Nephron (organoid): ENCODE results near the gene CCDC85B.
A peak's percentile ranks its signal among the peaks of the same experiment; 100 is the strongest.

Experiments used
- H3K27ac Mint-ChIP-seq, 3 experiments: 2 replicates each; pipeline ENCODE4 v1.8.0; 2020; ENCODE audit warnings: mixed read lengths in 3 of 3, mild to moderate bottlenecking in 2 of 3, moderate library complexity in 1 of 3
- H3K27me3 Mint-ChIP-seq: 2 replicates; pipeline ENCODE4 v1.8.0; 2021; ENCODE audit warnings: low read depth, mild to moderate bottlenecking, moderate library complexity, mixed read lengths
- H3K36me3 Mint-ChIP-seq: 2 replicates; pipeline ENCODE4 v1.8.0; 2020; ENCODE audit warnings: low read depth, mixed read lengths
- H3K4me1 Mint-ChIP-seq: 2 replicates; pipeline ENCODE4 v1.8.0; 2020; ENCODE audit warnings: mixed read lengths
- H3K4me3 Mint-ChIP-seq, 3 experiments: 2 replicates each; pipeline ENCODE4 v1.8.0; 2020; ENCODE audit warnings: mild to moderate bottlenecking in 3 of 3, mixed read lengths in 3 of 3, moderate library complexity in 2 of 3
- H3K9me3 Mint-ChIP-seq: 2 replicates; pipeline ENCODE4 v1.8.0; 2020; ENCODE audit warnings: mixed read lengths
- TF ChIP-seq, protein P1 (sequence below), 3 experiments: fragments of 200-600 bp; sonication (generic); IDR thresholded peaks; one replicate each; pipeline ENCODE4 v1.5.0; 2021; ENCODE audit warnings: antibody characterized with exemption in 3 of 3; ENCODE audit not compliant: unreplicated experiment in 3 of 3

The CCDC85B gene

DNA sequence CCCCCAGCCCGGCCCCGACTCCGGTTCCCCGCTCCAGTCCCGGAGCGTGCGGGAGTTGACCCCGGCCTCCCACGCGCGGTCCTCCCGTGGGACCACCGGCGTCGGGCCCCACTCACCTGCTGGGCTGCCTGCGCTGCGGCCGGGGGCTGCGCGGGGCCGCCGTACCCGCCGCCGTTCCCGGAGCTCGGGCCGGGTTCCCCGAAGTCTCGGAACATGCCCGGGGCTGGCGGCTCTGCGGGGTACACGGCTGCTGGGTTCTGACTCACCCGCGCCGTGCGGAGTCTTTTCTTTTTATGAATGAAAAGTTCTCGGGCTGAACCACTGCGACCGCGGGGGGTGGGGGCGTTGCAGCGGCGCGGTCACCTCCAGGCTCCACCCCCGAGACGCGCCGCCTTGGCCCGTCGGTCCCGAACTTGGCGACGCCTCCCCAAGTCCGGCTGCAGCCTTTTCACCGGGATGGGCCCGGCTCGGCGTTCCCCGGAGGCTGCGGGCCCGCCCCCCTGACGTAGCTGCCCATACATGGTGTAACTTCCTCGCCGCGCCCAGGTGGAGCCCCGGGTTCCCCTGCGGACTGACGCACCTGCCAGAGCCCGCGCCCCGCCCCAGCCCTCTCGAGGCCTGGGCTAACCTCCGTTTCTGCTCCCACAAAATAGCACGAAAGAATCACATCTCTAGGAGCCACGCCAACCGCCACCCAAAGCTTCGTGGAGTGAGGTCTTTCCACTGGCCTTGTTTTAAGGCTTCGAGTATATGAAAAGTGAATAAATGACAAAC, 9.8 kb downstream of the CCDC85B start, which contains the start of gene FOSL1:
Gene FOSL1 (minus strand): TSS at position 264 of the 774 bp plus-strand sequence. CDS start 49 bp downstream, at position 215.
- peak within 1 kb of the TSS; percentile 71 to 75 (median 74) for H3K4me3 Mint-ChIP-seq
- peaks cover 93% of the 10 kb centered on the region for H3K27me3 Mint-ChIP-seq
- H3K4me1 Mint-ChIP-seq = peaks cover 8% of the 10 kb centered on the region
- H3K27ac Mint-ChIP-seq = no peak within 1 kb of the TSS
- H3K36me3 Mint-ChIP-seq = no peaks in the 10 kb centered on the region
- H3K9me3 Mint-ChIP-seq = no peaks in the 10 kb centered on the region
- TF ChIP-seq, protein P1, sequence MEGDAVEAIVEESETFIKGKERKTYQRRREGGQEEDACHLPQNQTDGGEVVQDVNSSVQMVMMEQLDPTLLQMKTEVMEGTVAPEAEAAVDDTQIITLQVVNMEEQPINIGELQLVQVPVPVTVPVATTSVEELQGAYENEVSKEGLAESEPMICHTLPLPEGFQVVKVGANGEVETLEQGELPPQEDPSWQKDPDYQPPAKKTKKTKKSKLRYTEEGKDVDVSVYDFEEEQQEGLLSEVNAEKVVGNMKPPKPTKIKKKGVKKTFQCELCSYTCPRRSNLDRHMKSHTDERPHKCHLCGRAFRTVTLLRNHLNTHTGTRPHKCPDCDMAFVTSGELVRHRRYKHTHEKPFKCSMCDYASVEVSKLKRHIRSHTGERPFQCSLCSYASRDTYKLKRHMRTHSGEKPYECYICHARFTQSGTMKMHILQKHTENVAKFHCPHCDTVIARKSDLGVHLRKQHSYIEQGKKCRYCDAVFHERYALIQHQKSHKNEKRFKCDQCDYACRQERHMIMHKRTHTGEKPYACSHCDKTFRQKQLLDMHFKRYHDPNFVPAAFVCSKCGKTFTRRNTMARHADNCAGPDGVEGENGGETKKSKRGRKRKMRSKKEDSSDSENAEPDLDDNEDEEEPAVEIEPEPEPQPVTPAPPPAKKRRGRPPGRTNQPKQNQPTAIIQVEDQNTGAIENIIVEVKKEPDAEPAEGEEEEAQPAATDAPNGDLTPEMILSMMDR (IDR thresholded peaks at IDR 0.05; ENCODE audit: unreplicated experiment in 3 of 3) = no peak

DNA sequence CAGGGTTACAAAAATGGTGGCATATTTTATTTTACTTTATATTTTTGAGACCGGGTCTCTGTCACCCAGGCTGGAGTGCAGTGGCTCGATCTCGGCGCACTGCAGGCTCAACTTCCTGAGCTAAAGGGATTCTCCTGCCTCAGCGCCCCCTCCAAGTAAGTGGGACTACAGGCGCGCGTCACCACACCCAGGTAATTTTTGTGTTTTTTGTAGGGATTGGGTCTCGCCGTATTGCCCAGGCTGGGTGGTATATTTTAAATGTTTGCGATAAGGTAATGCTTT, 10.4 kb downstream of the CCDC85B start:
- H3K4me3 Mint-ChIP-seq = peak overlapping the region; percentile 71 to 75 (median 74)
- no peaks in the 10 kb centered on the region for H3K9me3 Mint-ChIP-seq

DNA sequence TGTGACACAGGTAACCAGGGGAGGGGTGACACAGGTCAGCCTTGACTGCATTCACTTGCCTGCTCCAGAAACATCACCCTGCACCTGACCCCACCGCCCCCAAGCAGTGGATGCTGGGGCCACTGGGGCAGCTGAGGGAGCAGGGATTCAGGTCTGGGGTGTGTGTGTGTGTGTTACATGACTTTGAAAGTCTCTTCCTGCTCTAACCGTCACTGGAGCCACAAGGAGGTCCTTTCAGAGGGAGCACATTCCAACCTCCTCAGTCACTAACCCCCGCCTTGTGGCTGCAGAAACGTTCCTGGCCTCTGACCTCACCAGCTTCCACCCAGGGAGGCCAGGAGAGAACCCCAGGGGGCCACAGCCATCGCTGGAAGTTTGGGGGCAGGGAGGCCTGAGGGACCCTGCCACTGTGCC, 12.6 kb downstream of the CCDC85B start:
- H3K27me3 Mint-ChIP-seq = peaks cover 85% of the 10 kb centered on the region
- H3K4me3 Mint-ChIP-seq = no peak overlapping the region
- H3K4me1 Mint-ChIP-seq = peaks cover 8% of the 10 kb centered on the region
- H3K27ac Mint-ChIP-seq = no peak overlapping the region
- TF ChIP-seq, protein P1 (IDR thresholded peaks at IDR 0.05; ENCODE audit: unreplicated experiment in 3 of 3) = no peak
- no peaks in the 10 kb centered on the region for H3K9me3 Mint-ChIP-seq
- H3K36me3 Mint-ChIP-seq = no peaks in the 10 kb centered on the region

More for the DNA sequence above, 10.4 kb downstream of the CCDC85B start:
- H3K27ac Mint-ChIP-seq = no peak overlapping the region
- peaks cover 91% of the 10 kb centered on the region for H3K27me3 Mint-ChIP-seq
- TF ChIP-seq, protein P1 (IDR thresholded peaks at IDR 0.05; ENCODE audit: unreplicated experiment in 3 of 3) = no peak
- H3K4me1 Mint-ChIP-seq = peaks cover 8% of the 10 kb centered on the region
- H3K36me3 Mint-ChIP-seq = no peaks in the 10 kb centered on the region

DNA sequence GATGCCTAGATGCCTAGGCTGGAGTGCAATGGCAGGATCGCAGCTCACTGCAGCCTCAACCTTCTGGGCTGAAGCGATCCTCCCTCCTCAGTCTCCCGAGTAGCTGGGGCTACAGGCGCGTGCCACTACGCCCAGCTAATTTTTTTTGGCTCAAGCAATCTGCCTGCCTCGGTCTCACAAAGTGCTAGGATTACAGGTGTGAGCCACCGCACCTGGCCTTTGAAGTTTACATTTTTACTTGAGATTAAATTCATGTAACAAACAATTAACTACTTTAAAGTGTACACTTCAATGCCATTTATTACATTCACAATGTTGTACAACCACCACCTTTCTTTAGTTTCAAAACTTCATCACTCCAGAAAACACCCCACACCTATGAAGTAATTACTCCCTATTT, 13.2 kb downstream of the CCDC85B start:
- Mint-ChIP-seq H3K27me3 (peaks cover 85% of the 10 kb centered on the region), H3K27ac (no peak overlapping the region), H3K9me3 (no peaks in the 10 kb centered on the region), H3K4me1 (peaks cover 6% of the 10 kb centered on the region), H3K4me3 (no peak overlapping the region), H3K36me3 (no peaks in the 10 kb centered on the region)
- TF ChIP-seq, protein P1 (IDR thresholded peaks at IDR 0.05; ENCODE audit: unreplicated experiment in 3 of 3) = no peak

DNA sequence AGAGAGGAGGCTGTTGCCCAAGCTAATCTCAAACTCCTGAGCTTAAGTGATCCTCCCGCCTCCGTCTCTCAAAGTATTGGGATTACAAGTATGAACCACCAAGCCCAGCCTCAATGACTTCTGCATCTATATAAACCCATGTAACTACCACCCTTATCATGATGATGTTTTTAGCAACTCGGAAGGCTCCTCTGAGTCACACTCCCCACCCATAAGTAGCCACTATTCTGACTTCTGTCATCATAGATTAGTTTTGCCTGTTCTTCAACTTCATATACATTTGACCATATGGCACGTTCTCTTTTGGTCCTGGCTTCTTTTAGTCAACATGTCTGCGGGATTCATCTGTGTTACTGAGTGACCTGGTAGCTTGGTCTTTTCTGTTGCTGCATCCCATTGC, 16.1 kb downstream of the CCDC85B start:
- TF ChIP-seq, protein P1 (IDR thresholded peaks at IDR 0.05; ENCODE audit: unreplicated experiment in 3 of 3) = no peak
- peaks cover 2% of the 10 kb centered on the region for H3K4me1 Mint-ChIP-seq
- no peak overlapping the region for H3K27ac Mint-ChIP-seq
- H3K27me3 Mint-ChIP-seq = peaks cover 74% of the 10 kb centered on the region
- no peaks in the 10 kb centered on the region for H3K9me3 Mint-ChIP-seq
- H3K4me3 Mint-ChIP-seq = no peak overlapping the region
- no peaks in the 10 kb centered on the region for H3K36me3 Mint-ChIP-seq

DNA sequence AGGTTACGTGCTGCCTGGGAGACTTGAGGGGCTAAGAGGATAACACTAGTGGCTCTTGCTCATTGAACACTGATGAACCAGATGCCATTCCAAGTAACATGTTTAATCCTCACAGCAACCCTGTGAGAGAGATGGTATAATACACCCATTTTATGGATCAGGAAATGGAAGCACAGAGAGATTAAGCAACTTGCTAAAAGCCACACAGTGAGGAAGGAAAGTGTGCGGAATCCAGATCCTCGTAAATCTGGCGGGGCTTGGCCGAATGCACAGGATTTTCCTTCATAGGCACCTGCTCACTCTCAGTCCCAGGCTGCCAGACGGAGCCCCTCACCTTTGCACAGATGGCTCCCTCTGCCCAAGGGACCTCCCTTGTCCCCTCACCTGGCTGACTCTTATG, 17.4 kb downstream of the CCDC85B start:
- Mint-ChIP-seq H3K27me3 (peaks cover 61% of the 10 kb centered on the region), H3K36me3 (no peaks in the 10 kb centered on the region), H3K4me3 (no peak overlapping the region), H3K27ac (no peak overlapping the region), H3K9me3 (no peaks in the 10 kb centered on the region), H3K4me1 (peaks cover 11% of the 10 kb centered on the region)
- TF ChIP-seq, protein P1 (IDR thresholded peaks at IDR 0.05; ENCODE audit: unreplicated experiment in 3 of 3) = no peak
